HG02763 (cell line): ENCODE results near the gene TMEM50B.
"Not testable (repeated sequence)": the region's sequence is repeated elsewhere in the genome, so short reads cannot be mapped to it uniquely, and the experiment has no call there.

Source experiments
- ATAC-seq: cut with Tn5 transposase; IDR thresholded peaks from one replicate; pipeline ENCODE4 v1.9.1; 2021; ENCODE audit warnings: mild to moderate bottlenecking, moderate library complexity; ENCODE audit not compliant: unreplicated experiment

TMEM50B gene

DNA sequence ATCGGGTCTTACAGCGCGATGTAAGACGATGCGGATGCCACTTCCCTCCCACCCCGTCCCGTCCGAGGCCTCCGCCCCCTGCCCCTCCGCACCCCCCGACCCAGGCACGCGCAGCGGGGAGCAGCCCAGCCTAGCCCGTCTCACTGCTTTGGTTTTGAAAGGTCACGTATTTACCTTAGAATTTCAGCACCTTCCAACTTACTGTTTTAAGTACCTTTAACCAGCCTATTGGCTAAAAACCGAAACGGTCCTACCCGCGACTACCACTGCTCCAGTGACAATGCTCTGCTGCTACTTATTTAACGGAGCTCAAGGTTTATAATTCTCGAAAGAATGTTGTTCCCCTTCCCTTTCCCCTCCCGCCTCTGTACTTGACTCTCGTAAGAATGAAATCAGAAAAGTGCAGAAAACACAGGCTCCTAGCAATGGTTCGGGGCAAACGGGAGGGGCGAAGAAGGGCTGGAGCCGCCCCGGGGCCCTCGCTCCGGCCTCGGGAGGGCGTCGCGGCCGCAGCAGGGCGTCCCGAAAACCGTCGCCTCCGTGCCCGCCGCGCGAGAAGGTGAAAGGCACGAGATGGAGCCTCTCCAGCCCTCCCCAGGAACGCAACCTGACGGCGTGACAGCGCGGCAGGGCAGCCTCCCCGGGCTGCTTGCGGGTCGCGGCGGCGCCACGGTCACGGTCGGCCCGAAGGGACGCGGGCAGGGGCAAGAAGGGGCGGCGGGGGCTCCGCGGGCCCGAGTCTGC, 667 bp downstream of the TMEM50B start:
- peak; percentile 15 for ATAC-seq

DNA sequence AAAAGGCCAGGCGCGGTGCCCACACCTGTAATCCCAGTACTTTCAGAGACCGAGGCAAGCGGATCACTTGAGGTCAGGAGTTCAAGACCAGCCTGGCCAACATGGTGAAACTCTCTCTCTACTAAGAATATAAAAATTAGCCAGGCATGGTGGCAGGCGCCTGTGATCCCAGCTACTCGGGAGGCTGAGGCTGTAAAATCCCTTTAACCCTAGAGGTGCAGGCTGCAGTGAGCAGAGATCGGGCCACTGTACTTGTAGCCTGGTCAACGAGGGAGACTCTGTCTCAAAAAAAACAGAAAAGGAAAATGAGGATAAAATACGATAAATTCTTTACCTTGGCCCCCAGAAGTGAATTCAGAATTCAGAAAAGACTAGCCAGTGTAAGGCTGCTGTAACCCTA, 1.6 kb downstream of the TMEM50B start:
- ATAC-seq = no peak

GRCh38 chr21:33477066-33477465, 2.7 kb downstream of the TMEM50B start:
- no peak for ATAC-seq

- no peak for ATAC-seq
Observed at GRCh38 chr21:33473344-33473743, 6.4 kb downstream of the TMEM50B start.

GRCh38 chr21:33470701-33471100, 9.1 kb downstream of the TMEM50B start:
- no peak for ATAC-seq

- ATAC-seq = not testable (repeated sequence)
Observed at GRCh38 chr21:33469183-33469582, 10.6 kb downstream of the TMEM50B start.

DNA sequence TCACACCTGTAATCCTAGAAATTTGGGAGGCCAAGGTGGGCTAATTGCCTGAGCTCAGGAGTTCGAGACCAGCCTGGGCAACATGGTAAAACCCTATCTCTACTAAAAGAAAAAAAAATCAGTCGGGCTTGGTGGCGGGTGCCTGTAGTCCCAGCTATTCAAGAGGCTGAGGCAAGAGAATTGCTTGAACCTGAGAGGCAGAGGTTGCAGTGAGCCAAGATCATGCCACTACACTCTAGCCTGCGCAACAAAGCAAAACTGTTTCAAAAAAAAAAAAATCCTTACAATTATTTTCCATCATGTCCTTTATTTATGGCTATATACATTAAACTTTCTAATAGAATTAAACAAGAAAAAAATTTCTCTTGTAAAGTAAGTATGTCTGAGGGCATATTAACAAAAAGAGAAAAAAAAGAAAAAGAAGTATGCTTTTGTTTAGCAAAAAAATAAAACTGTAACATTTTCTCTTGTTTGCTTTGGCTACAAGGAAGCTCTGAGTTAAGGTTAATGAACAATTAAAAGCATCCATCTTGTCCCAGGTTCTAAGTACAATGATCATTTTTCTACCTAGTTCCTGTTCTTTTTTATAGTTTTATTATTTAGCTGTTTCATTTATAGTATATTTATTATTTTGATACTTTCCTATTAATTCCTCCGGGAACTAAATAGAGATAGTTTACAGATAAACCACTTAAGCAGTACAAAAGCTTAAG, 18.1 kb downstream of the TMEM50B start:
- ATAC-seq = no peak

- ATAC-seq = no peak
Observed at GRCh38 chr21:33458861-33459260, 20.9 kb downstream of the TMEM50B start.

DNA sequence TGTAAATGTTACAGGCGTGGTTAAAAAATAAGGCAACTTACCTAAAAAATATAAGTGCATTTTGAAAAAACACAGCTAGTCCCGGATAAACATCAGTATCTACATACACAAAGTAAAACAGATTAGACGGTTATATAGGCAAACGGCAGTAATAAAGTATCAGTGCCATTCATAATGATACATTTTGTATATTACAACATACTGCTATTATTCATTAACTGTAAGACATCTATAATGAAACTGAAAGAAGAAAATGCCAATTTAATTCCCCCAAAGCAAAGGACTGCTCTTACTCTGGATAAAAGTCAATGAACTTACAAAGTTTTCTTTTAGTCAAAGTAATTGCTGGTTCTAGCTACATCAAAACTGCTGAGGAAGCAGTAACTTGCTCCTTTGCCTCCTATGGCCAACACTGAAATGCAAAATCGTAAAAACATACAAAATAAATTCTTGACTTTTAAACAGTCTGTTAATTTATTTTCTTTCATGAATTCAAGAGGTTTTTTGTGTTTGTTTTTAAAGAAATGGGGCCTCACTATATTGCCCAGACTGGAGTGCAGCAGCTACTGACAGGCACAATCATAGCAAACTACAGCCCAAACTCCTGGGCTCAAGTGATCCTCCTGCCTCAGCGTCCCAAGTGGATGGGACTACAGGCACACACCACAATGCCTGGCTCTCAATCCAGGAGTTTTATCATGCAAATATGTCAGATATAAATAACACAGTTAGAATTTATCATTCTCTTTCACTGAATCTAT, 23.9 kb downstream of the TMEM50B start:
- ATAC-seq = no peak

DNA sequence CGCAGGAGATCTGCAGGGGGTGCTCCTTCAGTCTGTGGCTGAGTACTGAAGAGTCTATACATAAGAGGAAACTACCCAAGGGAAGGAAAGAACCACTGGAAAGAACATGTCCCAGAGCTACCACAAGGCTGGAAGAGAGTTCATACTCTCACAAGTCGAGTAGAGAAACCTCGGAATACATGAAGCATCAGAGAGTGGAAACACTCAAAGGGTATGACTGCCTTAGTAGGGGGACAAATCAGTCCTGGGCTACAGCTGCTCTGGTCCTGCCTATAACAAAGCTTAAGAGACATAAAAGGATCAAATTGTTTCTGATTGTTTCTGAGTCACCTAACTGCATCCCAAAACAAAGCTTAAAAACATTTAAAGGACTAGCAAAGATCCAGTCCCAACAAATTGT, 27.4 kb downstream of the TMEM50B start:
- no peak for ATAC-seq

GRCh38 chr21:33451634-33452071, 28.1 kb downstream of the TMEM50B start:
- ATAC-seq = no peak

GRCh38 chr21:33449616-33450015, 30.2 kb downstream of the TMEM50B start:
- no peak for ATAC-seq

DNA sequence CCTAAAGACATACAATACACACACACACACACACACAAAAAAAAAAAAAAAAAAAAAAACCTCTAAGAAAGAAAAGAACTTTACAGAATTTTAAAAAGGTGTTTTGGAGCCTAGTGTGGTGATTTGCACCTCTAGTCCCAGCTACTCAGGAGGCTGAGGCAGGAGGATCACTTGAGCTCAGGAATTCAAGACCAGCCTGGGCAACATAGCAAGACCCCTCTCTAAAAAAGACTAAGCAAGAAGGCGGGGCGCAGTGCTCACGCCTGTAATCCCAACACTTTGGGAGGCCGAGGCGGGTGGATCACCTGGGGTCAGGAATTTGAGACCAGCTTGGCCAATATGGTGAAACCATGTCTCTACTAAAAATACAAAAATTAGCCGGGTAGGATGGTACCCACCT, 33.2 kb downstream of the TMEM50B start:
- not testable (repeated sequence) for ATAC-seq

- ATAC-seq = no peak
Observed at GRCh38 chr21:33444499-33444898, 35.3 kb downstream of the TMEM50B start.

DNA sequence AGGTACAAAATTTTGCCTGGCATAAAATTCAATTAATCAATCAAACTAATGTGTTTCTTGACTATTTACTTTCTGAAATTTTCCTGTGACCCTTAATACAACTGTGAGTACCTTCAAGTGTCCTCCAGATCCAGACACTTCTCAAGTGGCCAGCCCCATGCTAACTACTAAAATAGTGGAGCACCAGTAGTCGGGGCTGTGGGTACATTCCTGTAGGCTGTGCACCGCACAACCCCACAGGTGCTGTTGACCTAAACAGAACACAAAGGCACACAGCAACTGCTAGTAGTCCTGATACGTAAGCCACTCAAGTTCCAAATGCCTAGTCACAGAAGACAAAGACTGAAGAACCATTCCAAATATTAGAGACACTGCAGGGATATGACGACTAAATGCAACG, 36.6 kb downstream of the TMEM50B start:
- ATAC-seq = no peak

DNA sequence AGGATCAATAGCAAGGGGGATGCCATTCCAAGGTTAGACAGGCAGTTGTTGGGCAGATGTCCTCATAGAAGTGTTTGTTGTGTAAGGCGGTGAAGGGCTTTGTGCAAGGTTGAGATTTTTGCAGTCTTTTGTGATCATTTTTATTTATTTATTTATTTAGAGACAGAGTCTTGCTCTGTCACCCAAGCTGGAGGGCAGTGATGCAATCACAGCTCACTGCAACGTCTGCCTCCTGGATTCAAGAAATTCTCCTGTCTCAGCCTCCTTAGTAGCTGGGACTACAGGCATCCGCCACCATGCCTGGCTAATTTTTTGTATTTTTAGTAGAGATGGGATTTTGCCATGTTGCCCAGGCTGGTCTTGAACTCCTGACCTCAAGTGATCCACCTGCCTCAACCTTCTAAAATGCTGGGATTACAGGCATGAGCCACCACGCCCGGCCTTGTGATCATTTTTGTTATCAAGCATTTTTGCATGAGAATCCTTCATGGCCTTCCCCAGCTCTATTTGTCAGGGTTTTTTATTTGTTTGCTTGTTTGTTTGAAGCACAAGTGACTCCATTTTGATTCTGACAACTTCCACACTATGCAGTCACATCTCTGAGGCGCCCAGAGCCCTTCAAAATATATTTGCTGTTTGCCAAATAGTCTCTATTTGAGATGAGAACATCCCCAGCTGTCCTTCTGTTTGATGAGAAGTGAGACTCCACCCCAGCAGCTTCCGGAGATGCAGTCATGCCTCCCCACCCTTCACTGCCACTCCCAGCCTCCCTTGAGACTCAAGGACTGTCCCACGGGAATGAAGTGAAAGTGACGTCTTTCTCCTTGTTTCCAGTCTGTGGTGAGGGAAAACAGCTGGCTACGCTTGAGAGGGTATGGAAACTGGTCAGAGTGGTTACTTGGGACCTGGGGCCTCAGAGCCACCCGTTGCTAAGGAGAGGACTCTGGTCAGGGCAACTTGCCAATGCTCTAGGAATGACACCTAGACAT, 38.0 kb downstream of the TMEM50B start:
- ATAC-seq = peak; percentile 47

DNA sequence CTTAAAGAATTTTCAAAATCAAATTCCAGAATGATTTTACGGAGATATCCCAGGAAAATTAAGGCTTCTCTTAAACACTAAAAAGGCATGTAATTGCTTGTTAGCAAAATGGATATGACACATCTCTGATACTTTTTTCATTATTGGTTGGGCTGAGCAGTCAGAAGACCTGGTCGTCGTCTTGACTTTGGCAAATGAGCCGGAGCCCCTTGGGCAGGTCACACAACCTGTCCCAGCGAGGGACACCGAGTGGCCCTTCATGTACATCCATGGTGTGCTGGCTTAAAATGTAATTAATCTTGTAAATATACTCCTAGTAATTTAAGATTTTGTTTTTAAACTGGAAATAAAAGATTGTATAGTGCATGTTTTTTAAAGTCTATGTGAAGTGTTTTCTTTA, 42.6 kb downstream of the TMEM50B start:
- ATAC-seq = no peak

DNA sequence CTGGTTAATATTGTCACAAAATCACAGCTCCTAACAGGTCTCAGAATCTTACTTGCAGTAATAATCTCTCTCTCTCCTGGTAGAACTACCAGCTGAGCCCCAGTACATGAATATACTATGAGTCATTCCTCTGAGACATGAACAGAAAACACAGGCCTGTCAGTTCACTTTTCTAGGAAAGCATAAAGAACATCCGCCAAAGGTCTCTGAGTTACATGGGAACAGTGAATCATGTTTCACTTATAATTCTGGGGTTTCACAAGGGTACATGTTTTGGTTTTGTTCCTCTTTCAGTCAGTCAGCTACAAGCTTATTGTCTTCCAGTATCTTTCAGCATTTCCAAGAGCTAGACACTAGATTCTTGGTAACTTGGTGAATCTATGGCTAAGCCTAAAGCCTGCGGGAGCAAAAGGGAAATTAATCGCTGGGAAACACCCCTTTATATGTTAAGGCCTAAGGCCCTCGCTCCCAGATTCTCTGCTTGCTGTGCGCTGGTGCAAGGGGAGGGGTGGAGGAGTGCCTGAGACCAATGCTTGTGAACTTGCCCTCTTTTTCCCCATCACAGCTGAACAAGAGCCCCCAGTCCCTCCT, 44.9 kb downstream of the TMEM50B start:
- peak; percentile 88 for ATAC-seq

GRCh38 chr21:33433425-33434114, 46.2 kb downstream of the TMEM50B start:
- ATAC-seq = no peak

DNA sequence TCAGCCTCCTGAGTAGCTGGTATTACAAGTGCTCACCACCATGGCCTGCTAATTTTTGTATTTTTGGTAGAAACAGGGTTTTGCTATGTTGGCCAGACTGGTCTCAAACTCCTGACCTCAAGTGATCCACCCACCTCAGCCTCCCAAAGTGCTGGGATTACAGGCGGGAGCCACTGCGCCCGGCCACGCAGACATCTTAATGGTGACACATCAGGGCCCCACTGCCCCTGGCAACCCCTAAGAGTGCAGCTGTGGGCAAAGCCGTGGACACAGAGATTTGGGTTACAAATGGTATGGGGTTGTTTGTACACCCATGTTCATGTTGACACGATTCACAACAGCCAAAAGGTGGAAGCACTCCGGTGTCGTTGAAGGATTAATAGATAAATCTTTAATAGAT, 46.8 kb downstream of the TMEM50B start:
- ATAC-seq = no peak
